Stimulated activated naive CD8-positive, alpha-beta T cell treated with anti-CD3 and anti-CD28 coated beads, Interleukin-15, amount 100 ng/mL, for 72 hours (primary cell): ENCODE measurements around the gene EDC3.

ENCODE experiments used
- ATAC-seq: fragments of 150-1000 bp; cut with Tn5 transposase; 2 replicates; pipeline ENCODE4 v1.10.0; 2021; ENCODE audit warnings: mild to moderate bottlenecking, moderate library complexity
- DNase-seq, 2 donors: peaks; one replicate each; pipeline ENCODE4 v3.0.0; 2021 to 2022
- H3K27ac Mint-ChIP-seq, 2 donors: one replicate each; pipeline ENCODE4 v1.8.0; 2022; ENCODE audit warnings: mild to moderate bottlenecking in 2 of 2, mixed read lengths in 2 of 2, moderate library complexity in 2 of 2
- H3K27me3 Mint-ChIP-seq: one replicate; pipeline ENCODE4 v1.8.0; 2022; ENCODE audit warnings: mixed read lengths
- H3K4me1 Mint-ChIP-seq: one replicate; pipeline ENCODE4 v1.8.0; 2022; ENCODE audit warnings: mild to moderate bottlenecking, mixed read lengths
- H3K4me3 Mint-ChIP-seq, 2 donors: one replicate each; pipeline ENCODE4 v1.8.0; 2022; ENCODE audit warnings: mild to moderate bottlenecking in 2 of 2, mixed read lengths in 2 of 2, moderate library complexity in 1 of 2
- H3K9me3 Mint-ChIP-seq, 2 donors: one replicate each; pipeline ENCODE4 v1.8.0; 2022; ENCODE audit warnings: mixed read lengths in 2 of 2

The EDC3 gene

GRCh38 chr15:74615508-74616365, 80.1 kb downstream of the EDC3 start, which contains the start of gene CLK3:
Gene CLK3 (plus strand): TSS chr15:74615836. CDS start chr15:74619197, 3,361 bp downstream.
- ATAC-seq (peak; percentile 92), DNase-seq (peak; percentile 97 to 99)
- peak within 1 kb of the TSS; percentile 97 to 99 for H3K27ac Mint-ChIP-seq
- H3K4me1 Mint-ChIP-seq = peaks cover 63% of the 10 kb centered on the region
- no peaks in the 10 kb centered on the region for H3K9me3 Mint-ChIP-seq
- peak within 1 kb of the TSS; percentile 96 to 97 for H3K4me3 Mint-ChIP-seq
- H3K27me3 Mint-ChIP-seq = no peaks in the 10 kb centered on the region

GRCh38 chr15:74614744-74615507, 80.9 kb downstream of the EDC3 start:
- peak; percentile 85 to 87 for DNase-seq
- Mint-ChIP-seq H3K27ac (peak overlapping the region; percentile 95 to 98), H3K4me3 (peak overlapping the region; percentile 96 to 97), H3K4me1 (peaks cover 55% of the 10 kb centered on the region), H3K27me3 (no peaks in the 10 kb centered on the region), H3K9me3 (no peaks in the 10 kb centered on the region)
- peak; percentile 66 for ATAC-seq

DNA sequence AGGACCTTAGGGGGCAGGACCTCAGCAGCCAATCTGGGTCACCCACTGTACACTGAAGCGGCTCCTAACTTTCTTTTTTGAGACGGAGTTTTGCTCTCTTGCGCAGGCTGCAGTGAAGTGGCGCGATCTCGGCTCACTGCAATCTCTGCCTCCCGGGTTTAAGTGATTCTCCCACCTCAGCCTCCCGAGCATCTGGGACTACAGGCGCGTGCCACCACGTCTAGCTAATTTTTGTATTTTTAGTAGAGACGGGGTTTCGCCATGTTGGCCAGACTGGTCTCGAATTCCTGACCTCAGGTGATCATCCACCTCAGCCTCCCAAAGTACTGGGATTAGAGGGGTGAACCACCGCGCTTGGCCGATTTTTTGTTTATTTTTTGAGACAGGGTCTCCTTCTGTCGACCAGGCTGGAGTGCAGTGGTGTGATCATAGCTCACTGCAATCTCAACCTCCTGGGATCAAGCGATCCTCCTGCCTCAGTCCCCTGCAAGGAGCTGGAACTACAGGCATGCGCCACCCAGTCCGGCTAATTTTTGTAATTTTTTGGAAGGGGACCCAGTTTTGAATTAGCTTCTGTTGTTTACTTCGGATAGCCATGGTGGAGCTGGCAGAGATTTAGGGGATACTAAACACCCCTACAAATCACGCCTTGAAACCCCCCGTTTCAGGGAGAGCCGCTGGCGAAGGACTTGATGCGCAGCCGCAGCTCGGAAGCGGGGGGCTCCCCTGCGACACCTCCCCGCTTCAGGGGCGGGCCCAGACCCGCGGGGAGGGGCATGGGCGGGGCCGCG, 81.7 kb downstream of the EDC3 start:
- peak overlapping the region; percentile 64 to 97 for H3K4me3 Mint-ChIP-seq
- H3K27ac Mint-ChIP-seq = peak overlapping the region in 1 of 2 donors; percentile 74
- DNase-seq (no peak), ATAC-seq (no peak)
- H3K27me3 Mint-ChIP-seq = no peaks in the 10 kb centered on the region
- no peaks in the 10 kb centered on the region for H3K9me3 Mint-ChIP-seq
- peaks cover 47% of the 10 kb centered on the region for H3K4me1 Mint-ChIP-seq

- peak overlapping the region; percentile 3 to 27 for H3K4me3 Mint-ChIP-seq
- no peak for ATAC-seq
- peak overlapping the region in 1 of 2 donors; percentile 12 for H3K27ac Mint-ChIP-seq
- H3K27me3 Mint-ChIP-seq = no peaks in the 10 kb centered on the region
- peaks cover 38% of the 10 kb centered on the region for H3K4me1 Mint-ChIP-seq
- no peaks in the 10 kb centered on the region for H3K9me3 Mint-ChIP-seq
- DNase-seq = no peak
Observed at GRCh38 chr15:74613089-74613952, 82.5 kb downstream of the EDC3 start.

GRCh38 chr15:74612677-74613076, 83.1 kb downstream of the EDC3 start:
- Mint-ChIP-seq H3K4me3 (no peak overlapping the region), H3K4me1 (peaks cover 32% of the 10 kb centered on the region), H3K9me3 (no peaks in the 10 kb centered on the region), H3K27ac (no peak overlapping the region), H3K27me3 (no peaks in the 10 kb centered on the region)
- DNase-seq (no peak), ATAC-seq (no peak)

DNA sequence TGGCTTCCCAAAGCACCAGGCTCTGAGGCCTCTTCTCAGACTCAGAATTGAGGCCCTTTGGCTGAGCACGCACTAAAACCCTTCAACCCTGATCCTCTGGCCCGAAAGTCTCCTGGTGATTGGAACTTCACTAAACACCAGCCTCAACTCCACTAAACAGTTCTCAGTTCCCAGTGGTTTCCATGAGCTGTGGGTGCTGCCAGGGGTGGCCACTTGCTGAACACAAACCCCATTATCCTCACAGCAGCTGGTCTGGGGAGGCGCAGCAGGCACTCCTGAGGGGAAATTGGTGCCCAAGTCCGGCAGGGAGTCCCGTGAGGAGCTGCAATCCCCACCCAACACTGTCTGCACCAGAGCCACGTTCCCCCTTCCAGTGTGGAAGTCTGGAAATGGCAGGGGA, 84.0 kb downstream of the EDC3 start:
- Mint-ChIP-seq H3K4me1 (peaks cover 24% of the 10 kb centered on the region), H3K27me3 (no peaks in the 10 kb centered on the region), H3K27ac (no peak overlapping the region), H3K4me3 (no peak overlapping the region), H3K9me3 (no peaks in the 10 kb centered on the region)
- DNase-seq = no peak
- no peak for ATAC-seq

- Mint-ChIP-seq H3K4me3 (no peak overlapping the region), H3K9me3 (no peaks in the 10 kb centered on the region), H3K27ac (no peak overlapping the region), H3K4me1 (peaks cover 19% of the 10 kb centered on the region), H3K27me3 (no peaks in the 10 kb centered on the region)
- ATAC-seq = no peak
- no peak for DNase-seq
Observed at GRCh38 chr15:74611341-74611740, 84.5 kb downstream of the EDC3 start.

GRCh38 chr15:74610302-74610951, 85.4 kb downstream of the EDC3 start:
- Mint-ChIP-seq H3K9me3 (no peaks in the 10 kb centered on the region), H3K27me3 (no peaks in the 10 kb centered on the region), H3K4me3 (no peak overlapping the region), H3K27ac (no peak overlapping the region), H3K4me1 (peaks cover 17% of the 10 kb centered on the region)
- ATAC-seq (no peak), DNase-seq (no peak)

- H3K27me3 Mint-ChIP-seq = no peaks in the 10 kb centered on the region
- DNase-seq = no peak
- no peak for ATAC-seq
Observed at GRCh38 chr15:74609938-74610301, 85.9 kb downstream of the EDC3 start.

GRCh38 chr15:74608786-74609185, 87.0 kb downstream of the EDC3 start:
- Mint-ChIP-seq H3K4me3 (no peak overlapping the region), H3K9me3 (no peaks in the 10 kb centered on the region), H3K27ac (no peak overlapping the region), H3K27me3 (no peaks in the 10 kb centered on the region), H3K4me1 (peaks cover 12% of the 10 kb centered on the region)
- DNase-seq (no peak), ATAC-seq (no peak)

More at GRCh38 chr15:74609938-74610301, 85.9 kb downstream of the EDC3 start:
- Mint-ChIP-seq H3K4me1 (peaks cover 17% of the 10 kb centered on the region), H3K4me3 (no peak overlapping the region), H3K27ac (no peak overlapping the region), H3K9me3 (no peaks in the 10 kb centered on the region)

DNA sequence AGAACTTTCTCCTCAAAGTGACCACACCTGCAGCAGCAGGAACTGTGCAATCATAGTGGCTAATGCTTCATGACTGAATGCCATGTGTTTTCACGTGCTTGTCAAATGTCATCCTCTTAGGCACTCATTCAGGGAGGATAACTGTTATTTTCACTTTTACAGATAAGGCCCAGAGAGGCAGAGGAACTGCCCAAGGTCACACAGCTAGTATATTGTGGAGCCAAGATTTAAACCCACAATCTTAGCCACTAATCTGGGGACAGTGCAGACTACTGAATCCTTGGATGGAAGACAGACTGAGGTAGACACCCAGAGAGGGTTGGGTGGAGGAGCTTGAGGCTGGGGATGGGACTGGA, 90.1 kb downstream of the EDC3 start:
- Mint-ChIP-seq H3K4me3 (no peak overlapping the region), H3K9me3 (no peaks in the 10 kb centered on the region), H3K27ac (peak overlapping the region in 1 of 2 donors; percentile 19), H3K4me1 (no peaks in the 10 kb centered on the region), H3K27me3 (no peaks in the 10 kb centered on the region)
- ATAC-seq (no peak), DNase-seq (no peak)

- no peak for DNase-seq
- H3K27ac Mint-ChIP-seq = no peak overlapping the region
- H3K4me1 Mint-ChIP-seq = no peaks in the 10 kb centered on the region
- H3K27me3 Mint-ChIP-seq = no peaks in the 10 kb centered on the region
- no peak overlapping the region for H3K4me3 Mint-ChIP-seq
- no peaks in the 10 kb centered on the region for H3K9me3 Mint-ChIP-seq
- ATAC-seq = no peak
Observed at GRCh38 chr15:74604983-74605794, 90.6 kb downstream of the EDC3 start.

GRCh38 chr15:74603789-74604705, 91.8 kb downstream of the EDC3 start:
- ATAC-seq (no peak), DNase-seq (no peak)
- Mint-ChIP-seq H3K4me3 (no peak overlapping the region), H3K27ac (peak overlapping the region in 1 of 2 donors; percentile 92), H3K4me1 (peaks cover 6% of the 10 kb centered on the region), H3K9me3 (no peaks in the 10 kb centered on the region), H3K27me3 (no peaks in the 10 kb centered on the region)
